Osteocyte (in vitro differentiated cells): ENCODE measurements around the gene LMCD1. TPM values are rescaled to one million over a fixed set of nuclear protein-coding genes. Genes with fewer than 3 reads are reported as not detected.
A peak's percentile ranks its signal among the peaks of the same experiment; 100 is the strongest.

Experiments
- DNase-seq: peaks from one replicate; pipeline ENCODE4 v3.0.0; 2021; ENCODE audit warnings: mixed read lengths; ENCODE audit not compliant: unreplicated experiment; ENCODE audit errors: extremely low spot score
- H3K27ac Mint-ChIP-seq: one replicate; pipeline ENCODE4 v1.8.0; 2021; ENCODE audit warnings: mild to moderate bottlenecking, mixed read lengths; ENCODE audit not compliant: unreplicated experiment
- H3K27me3 Mint-ChIP-seq: one replicate; pipeline ENCODE4 v1.8.0; 2021; ENCODE audit warnings: mixed read lengths; ENCODE audit not compliant: unreplicated experiment
- H3K36me3 Mint-ChIP-seq: one replicate; pipeline ENCODE4 v1.8.0; 2021; ENCODE audit warnings: mixed read lengths; ENCODE audit not compliant: unreplicated experiment
- H3K4me1 Mint-ChIP-seq: one replicate; pipeline ENCODE4 v1.8.0; 2021; ENCODE audit warnings: mixed read lengths; ENCODE audit not compliant: unreplicated experiment
- H3K4me3 Mint-ChIP-seq: one replicate; pipeline ENCODE4 v1.8.0; 2021; ENCODE audit warnings: mild to moderate bottlenecking, moderate library complexity, mixed read lengths; ENCODE audit not compliant: unreplicated experiment
- H3K9me3 Mint-ChIP-seq: one replicate; pipeline ENCODE4 v1.8.0; 2021; ENCODE audit warnings: mixed read lengths; ENCODE audit not compliant: unreplicated experiment
- total RNA-seq: library from RNA; stranded (reverse); gene quantifications from 2 replicates; pipeline ENCODE4 v1.2.1, GENCODE V29; 2021
- TF ChIP-seq, protein P1 (sequence below): fragments of 200-600 bp; sonication (generic); IDR thresholded peaks from 2 replicates; pipeline ENCODE4 v1.5.0; 2021; ENCODE audit warnings: antibody characterized with exemption, mild to moderate bottlenecking, moderate library complexity

LMCD1 gene
- total RNA-seq, 1 donor from 2014 or later: 136 TPM

GRCh38 chr3:8506571-8507061 is 5.0 kb downstream of the LMCD1 start:
- H3K27ac Mint-ChIP-seq: peak overlapping the region; percentile 81
- no peak overlapping the region for H3K4me3 Mint-ChIP-seq
- H3K9me3 Mint-ChIP-seq: no peaks in the 10 kb centered on the region
- H3K27me3 Mint-ChIP-seq: no peaks in the 10 kb centered on the region
- TF ChIP-seq, protein P1, sequence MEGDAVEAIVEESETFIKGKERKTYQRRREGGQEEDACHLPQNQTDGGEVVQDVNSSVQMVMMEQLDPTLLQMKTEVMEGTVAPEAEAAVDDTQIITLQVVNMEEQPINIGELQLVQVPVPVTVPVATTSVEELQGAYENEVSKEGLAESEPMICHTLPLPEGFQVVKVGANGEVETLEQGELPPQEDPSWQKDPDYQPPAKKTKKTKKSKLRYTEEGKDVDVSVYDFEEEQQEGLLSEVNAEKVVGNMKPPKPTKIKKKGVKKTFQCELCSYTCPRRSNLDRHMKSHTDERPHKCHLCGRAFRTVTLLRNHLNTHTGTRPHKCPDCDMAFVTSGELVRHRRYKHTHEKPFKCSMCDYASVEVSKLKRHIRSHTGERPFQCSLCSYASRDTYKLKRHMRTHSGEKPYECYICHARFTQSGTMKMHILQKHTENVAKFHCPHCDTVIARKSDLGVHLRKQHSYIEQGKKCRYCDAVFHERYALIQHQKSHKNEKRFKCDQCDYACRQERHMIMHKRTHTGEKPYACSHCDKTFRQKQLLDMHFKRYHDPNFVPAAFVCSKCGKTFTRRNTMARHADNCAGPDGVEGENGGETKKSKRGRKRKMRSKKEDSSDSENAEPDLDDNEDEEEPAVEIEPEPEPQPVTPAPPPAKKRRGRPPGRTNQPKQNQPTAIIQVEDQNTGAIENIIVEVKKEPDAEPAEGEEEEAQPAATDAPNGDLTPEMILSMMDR: no peak
- peaks cover 78% of the 10 kb centered on the region for H3K4me1 Mint-ChIP-seq
- DNase-seq: no peak
- H3K36me3 Mint-ChIP-seq: peaks cover 53% of the 10 kb centered on the region

GRCh38 chr3:8507496-8507895 is 5.9 kb downstream of the LMCD1 start:
- Mint-ChIP-seq H3K27me3 (no peaks in the 10 kb centered on the region), H3K4me3 (no peak overlapping the region), H3K9me3 (no peaks in the 10 kb centered on the region), H3K36me3 (peaks cover 57% of the 10 kb centered on the region), H3K27ac (no peak overlapping the region), H3K4me1 (peaks cover 76% of the 10 kb centered on the region)
- DNase-seq: no peak
- TF ChIP-seq, protein P1: no peak

GRCh38 chr3:8509961-8510360 is 8.3 kb downstream of the LMCD1 start:
- Mint-ChIP-seq H3K4me3 (no peak overlapping the region), H3K9me3 (no peaks in the 10 kb centered on the region), H3K36me3 (peaks cover 67% of the 10 kb centered on the region), H3K4me1 (peaks cover 63% of the 10 kb centered on the region), H3K27me3 (no peaks in the 10 kb centered on the region), H3K27ac (peak overlapping the region; percentile 55)
- TF ChIP-seq, protein P1: no peak
- DNase-seq: no peak

- Mint-ChIP-seq H3K27ac (no peak overlapping the region), H3K4me1 (peaks cover 56% of the 10 kb centered on the region), H3K4me3 (no peak overlapping the region), H3K27me3 (no peaks in the 10 kb centered on the region), H3K9me3 (no peaks in the 10 kb centered on the region), H3K36me3 (peaks cover 74% of the 10 kb centered on the region)
- no peak for DNase-seq
- TF ChIP-seq, protein P1: no peak
These were observed 10.6 kb downstream of the LMCD1 start for GRCh38 chr3:8512234-8512633.

GRCh38 chr3:8516047-8516661 is 14.5 kb downstream of the LMCD1 start:
- H3K4me1 Mint-ChIP-seq: peaks cover 67% of the 10 kb centered on the region
- TF ChIP-seq, protein P1: no peak
- no peaks in the 10 kb centered on the region for H3K27me3 Mint-ChIP-seq
- peaks cover 6% of the 10 kb centered on the region for H3K9me3 Mint-ChIP-seq
- no peak for DNase-seq
- H3K27ac Mint-ChIP-seq: no peak overlapping the region
- peaks cover 59% of the 10 kb centered on the region for H3K36me3 Mint-ChIP-seq
- no peak overlapping the region for H3K4me3 Mint-ChIP-seq
